GM12892 (cell line): ENCODE measurements around the gene NOC2L.

Experiments
- DNase-seq: peaks from one replicate; pipeline ENCODE4 v3.0.0; 2011; ENCODE audit not compliant: insufficient read length
- FAIRE-seq: peaks from 2 replicates; lab custom pipeline; 2011; peaks lifted over from hg19 to GRCh38; lab: Jason Lieb, UNC
- POLR2A ChIP-seq: IDR thresholded peaks from 2 replicates; pipeline ENCODE4 v1.6.1; 2011; ENCODE audit warnings: low read depth, low read length, control low read depth
- POLR2AphosphoS5 ChIP-seq: IDR thresholded peaks from 2 replicates; pipeline ENCODE4 v1.6.1; 2011; ENCODE audit warnings: low read depth, low read length, control low read depth
- TAF1 ChIP-seq: IDR thresholded peaks from 2 replicates; pipeline ENCODE4 v1.6.1; 2011; ENCODE audit warnings: low read depth, mild to moderate bottlenecking, control low read depth, low read length, borderline replicate concordance

Gene NOC2L

GRCh38 chr1:964691-965525 is 5.9 kb upstream of the NOC2L start:
- DNase-seq, result no peak
- FAIRE-seq, result no peak
- TF ChIP-seq TAF1, result no peak
- no peak for TF ChIP-seq POLR2A
- TF ChIP-seq POLR2AphosphoS5, result no peak

DNA sequence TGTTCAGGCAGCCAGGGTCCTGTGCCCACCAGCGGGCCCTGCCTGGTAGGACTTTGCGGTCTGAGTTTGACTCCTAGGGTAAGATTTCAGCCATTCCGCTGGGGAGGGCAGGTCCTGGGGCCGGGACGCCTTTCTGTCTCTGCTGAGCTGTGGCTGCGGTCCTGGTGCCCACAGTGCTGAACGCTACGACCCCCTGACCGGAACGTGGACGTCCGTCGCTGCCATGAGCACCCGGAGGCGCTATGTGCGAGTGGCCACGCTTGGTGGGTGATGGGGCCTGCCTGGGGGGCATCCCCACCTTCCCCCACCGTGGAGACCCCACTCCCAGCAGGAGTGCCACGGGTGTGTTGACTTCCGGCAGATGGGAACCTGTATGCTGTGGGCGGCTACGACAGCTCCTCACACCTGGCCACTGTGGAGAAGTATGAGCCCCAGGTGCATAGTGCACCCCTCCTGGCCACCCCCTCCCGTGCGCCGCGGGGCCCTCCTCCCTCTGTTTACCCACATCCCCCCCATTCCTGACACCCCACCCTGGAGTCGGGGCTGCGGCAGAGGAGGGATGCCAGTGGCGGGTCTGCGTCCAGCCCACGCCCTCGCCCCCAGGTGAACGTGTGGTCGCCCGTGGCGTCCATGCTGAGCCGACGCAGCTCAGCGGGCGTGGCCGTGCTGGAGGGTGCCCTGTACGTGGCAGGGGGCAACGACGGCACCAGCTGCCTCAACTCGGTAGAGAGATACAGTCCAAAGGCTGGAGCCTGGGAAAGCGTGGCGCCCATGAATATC is 4.9 kb upstream of the NOC2L start:
- FAIRE-seq, result no peak

GRCh38 chr1:963301-963651 is 4.2 kb upstream of the NOC2L start:
- DNase-seq, result no peak
- no peak for FAIRE-seq
- TF ChIP-seq TAF1, result no peak
- no peak for TF ChIP-seq POLR2AphosphoS5
- no peak for TF ChIP-seq POLR2A

More for the DNA sequence above, 4.9 kb upstream of the NOC2L start:
- no peak for DNase-seq
- TF ChIP-seq TAF1 (no peak), POLR2AphosphoS5 (no peak), POLR2A (no peak)

- TF ChIP-seq TAF1, result no peak
- no peak for TF ChIP-seq POLR2A
- no peak for TF ChIP-seq POLR2AphosphoS5
- FAIRE-seq (no peak), DNase-seq (no peak)
These were observed 3.6 kb upstream of the NOC2L start for GRCh38 chr1:962381-963300.

GRCh38 chr1:961132-961669 is 2.1 kb upstream of the NOC2L start:
- DNase-seq (no peak), FAIRE-seq (no peak)
- TF ChIP-seq TAF1 (no peak), POLR2A (no peak), POLR2AphosphoS5 (no peak)

- TF ChIP-seq POLR2A (no peak), TAF1 (no peak), POLR2AphosphoS5 (no peak)
- FAIRE-seq (peak; percentile 86), DNase-seq (peak; percentile 95)
These were observed 1.5 kb upstream of the NOC2L start, which contains the start of gene KLHL17 for GRCh38 chr1:960363-961131. TSS of gene KLHL17 (plus strand) at chr1:960584. CDS start at chr1:960694, 110 bp downstream.

DNA sequence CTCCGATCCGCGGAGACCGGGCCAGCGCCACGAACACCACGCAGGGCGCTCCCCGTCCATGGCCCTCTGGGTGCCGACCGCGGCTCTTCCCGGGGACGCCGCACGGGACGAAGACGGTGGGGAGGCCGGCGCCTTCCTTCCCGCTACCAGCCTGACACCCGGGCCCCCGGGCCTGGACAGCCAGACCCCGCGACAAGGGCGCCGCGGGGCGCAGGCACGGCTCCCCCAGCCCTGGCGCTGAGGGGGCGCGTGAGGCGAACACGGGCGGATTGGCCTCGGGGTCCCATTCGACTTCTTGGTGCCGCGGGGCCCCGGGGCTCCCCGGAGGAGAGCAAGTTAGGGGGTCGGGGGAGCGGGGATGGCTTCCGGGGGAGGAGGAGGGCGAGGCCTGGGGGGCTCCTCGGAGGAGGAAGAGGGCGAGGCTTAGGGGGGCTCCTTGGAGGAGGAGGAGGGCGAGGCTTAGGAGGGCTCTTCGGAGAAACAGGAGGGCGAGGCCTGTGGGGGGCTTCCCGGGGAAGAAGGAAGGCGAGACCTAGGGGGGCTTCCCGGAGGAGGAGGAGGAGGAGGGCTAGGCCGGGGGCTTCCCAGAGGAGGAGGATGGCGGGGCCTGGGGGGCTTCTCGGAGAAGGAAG is 791 bp upstream of the NOC2L start:
- no peak for DNase-seq
- TF ChIP-seq TAF1 (no peak), POLR2AphosphoS5 (no peak), POLR2A (no peak)
- FAIRE-seq, result no peak

DNA sequence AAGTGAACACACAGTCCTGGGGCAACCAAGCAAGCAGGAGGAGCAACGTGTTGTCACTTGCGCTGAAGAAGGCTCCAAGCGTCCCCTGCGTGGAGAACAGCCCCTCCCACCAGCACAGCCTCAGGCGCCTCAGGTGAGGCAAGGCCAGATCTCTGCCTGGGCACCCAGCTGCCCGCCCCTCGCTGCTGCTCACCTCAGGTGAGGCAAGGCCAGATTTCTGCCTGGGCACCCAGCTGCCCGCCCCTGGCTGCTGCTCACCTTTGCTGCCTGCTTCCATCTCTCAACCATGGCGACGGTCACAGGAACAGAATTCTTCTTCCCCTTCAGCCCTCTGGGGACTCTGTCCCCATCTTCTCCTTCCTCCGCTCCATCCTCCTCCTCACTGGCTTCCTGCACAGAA is 2.4 kb downstream of the NOC2L start:
- no peak for TF ChIP-seq POLR2A
- FAIRE-seq, result no peak
- DNase-seq, result no peak

GRCh38 chr1:955474-955873 is 3.6 kb downstream of the NOC2L start:
- TF ChIP-seq POLR2A, result no peak
- DNase-seq, result no peak
- no peak for FAIRE-seq

GRCh38 chr1:954927-955326 is 4.1 kb downstream of the NOC2L start:
- DNase-seq (no peak), FAIRE-seq (no peak)
- TF ChIP-seq POLR2AphosphoS5 (no peak), POLR2A (no peak), TAF1 (no peak)
